ENCODE results near the gene STARD10. TPM values are rescaled to one million over a fixed set of nuclear protein-coding genes. Genes with fewer than 3 reads are reported as not detected.

Gene STARD10
- total and polyA plus RNA-seq, 2 of the 8 experiments (the other 6 are each of a cell fraction or from before 2014, with no cell fraction given), result 23.7 to 35.7 TPM

GRCh38 chr11:72718101-72718501 is 75.7 kb downstream of the STARD10 start:
- Histone ChIP-seq H3K4me3 (ENCODE audit: extremely low read depth in 1 of 4, insufficient read depth in 2 of 4, low read depth in 3 of 4, low read length in 4 of 4) (no peak overlapping the region), H3K23me2 (ENCODE audit: low read depth, low read length) (no peaks in the 10 kb centered on the region), H4K91ac (replicated peaks; ENCODE audit: insufficient read length, low read length) (no peak overlapping the region), H4K8ac (ENCODE audit: extremely low read depth, insufficient read depth, low read length) (peak overlapping the region; percentile 75; the same call in 1 of the 2 replicates), H3K79me1 (ENCODE audit: low read depth, low read length) (peaks cover 15% of the 10 kb centered on the region; the same call in 1 of the 2 replicates), H3K79me2 (ENCODE audit: control insufficient read depth in 1 of 2, insufficient read depth in 2 of 2, low read length in 2 of 2) (peaks cover 0 to 23% of the 10 kb centered on the region in 2 experiments; a peak in 1 of 4 replicates), H2BK5ac (ENCODE audit: low read depth, low read length) (no peak overlapping the region), H3K9ac (replicated peaks in 1 of 4; ENCODE audit: extremely low read depth in 1 of 4, low read depth in 3 of 4, low read length in 3 of 4) (no peak overlapping the region), H3K4ac (replicated peaks; ENCODE audit: insufficient read length, low read depth, low read length) (no peak overlapping the region), H3K18ac (ENCODE audit: extremely low read depth, low read length) (no peak overlapping the region), H3K56ac (replicated peaks; ENCODE audit: insufficient read length, low read depth, low read length) (no peak overlapping the region), H2AK5ac (ENCODE audit: low read depth, low read length) (no peak overlapping the region), H2BK20ac (ENCODE audit: low read length) (no peak overlapping the region), H3K4me2 (ENCODE audit: insufficient read depth in 1 of 2, low read depth in 2 of 2, low read length in 2 of 2) (no peak overlapping the region), H2BK12ac (ENCODE audit: low read depth, low read length) (no peak overlapping the region), H4K20me1 (replicated peaks in 1 of 2; ENCODE audit: control insufficient read depth in 1 of 2, insufficient read depth in 2 of 2, low read length in 2 of 2) (peaks cover 6 to 19% of the 10 kb centered on the region in 2 experiments), H2BK120ac (replicated peaks; ENCODE audit: low read depth, low read length) (no peak overlapping the region), H3K36me3 (ENCODE audit: control insufficient read depth in 2 of 4, insufficient read depth in 4 of 4, low read length in 3 of 4) (no peaks in the 10 kb centered on the region), H3K9me3 (ENCODE audit: insufficient read depth in 2 of 2, low read depth in 1 of 2, low read length in 1 of 2) (no peaks in the 10 kb centered on the region), H4K5ac (ENCODE audit: insufficient read length, low read depth, low read length) (no peak overlapping the region), H3K4me1 (replicated peaks in 1 of 4; ENCODE audit: control insufficient read depth in 3 of 4, insufficient read depth in 4 of 4, low read length in 3 of 4) (peaks cover 0 to 15% (median 7%) of the 10 kb centered on the region in 4 experiments; a peak in 6 of 7 replicates), H3K23ac (ENCODE audit: insufficient read length) (no peak overlapping the region), H3K27me3 (replicated peaks in 1 of 4; ENCODE audit: control insufficient read depth in 3 of 4, extremely low read depth in 1 of 4, insufficient read depth in 3 of 4, low read length in 3 of 4) (no peaks in the 10 kb centered on the region), H2BK15ac (ENCODE audit: low read length) (no peak overlapping the region), H3K27ac (ENCODE audit: low read depth, low read length) (no peak overlapping the region), H3K14ac (ENCODE audit: insufficient read length) (no peak overlapping the region), H2AFZ (ENCODE audit: low read length) (no peak overlapping the region)
- WGBS, 2 experiments (ENCODE audit: extremely low coverage in 1 of 2, insufficient coverage in 1 of 2, insufficient read length in 1 of 2, insufficient replicate concordance in 2 of 2, low coverage in 1 of 2, low lambda C conversion rate in 2 of 2, missing lambda C conversion rate in 1 of 2), result 79% methylated on average over 8 of the region's 9 CpGs; no CpG with 5 or more reads in 1 of the 2 experiments
- ChIA-PET CTCF (ENCODE audit: partially characterized antibody) (interaction anchor here (0.7 to 2.5 kb wide), 5 partner anchors 13 to 459 kb away, joined by 3 to 7 read pairs (median 4); partner anchors contain the start of gene STARD10), POLR2A (ENCODE audit: partially characterized antibody) (no interaction called here)
- DNase-seq (ENCODE audit: low read depth in 1 of 2, low spot score in 2 of 2) (no peak), FAIRE-seq (no peak)
- TF ChIP-seq TAF7 (optimal IDR thresholded peaks at IDR 0.05; ENCODE audit: borderline replicate concordance, low read depth, low read length), result no peak
- no peak for TF ChIP-seq JUN (IDR thresholded peaks at IDR 0.05; ENCODE audit: low read depth, low read length)
- no peak for TF ChIP-seq NANOG (IDR thresholded peaks at IDR 0.05; ENCODE audit: insufficient read depth, low read depth, low read length, poor library complexity, severe bottlenecking)
- no peak for TF ChIP-seq CTCF (IDR thresholded peaks at IDR 0.05; ENCODE audit: control extremely low read depth in 1 of 3, insufficient read depth in 1 of 3, low read depth in 1 of 3, low read length in 3 of 3)
- no peak for TF ChIP-seq SRF (IDR thresholded peaks at IDR 0.05; ENCODE audit: low read depth, low read length)
- TF ChIP-seq POU5F1 (IDR thresholded peaks at IDR 0.05; ENCODE audit: low read depth, low read length), result no peak
- no peak for TF ChIP-seq SP1 (IDR thresholded peaks at IDR 0.05; ENCODE audit: low read depth, low read length)
- no peak for TF ChIP-seq POLR2A (IDR thresholded peaks at IDR 0.05; ENCODE audit: control extremely low read depth in 1 of 2, low read depth in 2 of 2, low read length in 2 of 2)

All from H1 (cell line).